ENCODE measurements around the gene SNX14.

The SNX14 gene

DNA sequence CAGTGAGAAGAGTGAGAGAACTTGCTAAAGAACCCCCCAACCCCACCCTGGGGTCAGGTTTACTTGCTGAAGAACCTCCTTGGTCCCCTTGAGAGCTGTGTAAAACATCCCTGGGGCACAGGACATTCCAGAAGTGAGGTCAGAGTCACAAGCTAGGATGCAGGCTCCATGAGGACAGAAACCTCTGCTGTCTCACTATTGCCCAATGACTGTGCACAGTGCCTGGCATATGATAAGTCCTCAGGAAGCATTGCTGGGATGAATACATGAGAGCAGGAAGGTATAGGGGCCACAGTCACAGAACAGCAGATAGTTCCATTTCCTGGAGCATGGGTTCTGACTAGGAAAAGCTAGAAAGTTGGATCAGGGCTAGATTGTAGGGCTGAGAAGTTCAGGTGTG is 125.3 kb downstream of the SNX14 start:
- TF ChIP-seq GATA3 (IDR thresholded peaks at IDR 0.05; ENCODE audit: low read depth, low read length) (no peak), GATA2 (IDR thresholded peaks at IDR 0.05; ENCODE audit: low read depth, low read length) (no peak)

DNA sequence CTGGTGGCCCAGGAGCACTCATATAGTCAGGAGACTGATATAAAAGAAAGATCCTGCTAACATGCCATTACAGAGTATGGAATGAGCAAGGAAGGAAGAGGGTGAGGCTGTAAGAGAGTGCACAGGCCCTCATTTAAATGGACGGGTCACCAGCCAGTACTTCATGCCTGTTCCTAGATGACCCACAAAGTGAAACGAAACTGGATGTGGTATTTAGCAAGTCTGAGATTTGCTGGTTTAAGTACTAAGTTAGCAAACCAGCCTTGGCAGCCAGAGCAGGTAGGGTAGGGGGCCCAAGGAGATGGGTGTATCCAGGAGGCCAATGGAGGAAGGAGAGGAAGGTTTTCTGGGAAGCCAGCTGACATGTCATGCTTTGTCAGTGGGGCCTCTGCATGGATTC is 127.9 kb downstream of the SNX14 start:
- TF ChIP-seq GATA3 (IDR thresholded peaks at IDR 0.05; ENCODE audit: low read depth, low read length), result no peak
- TF ChIP-seq GATA2 (IDR thresholded peaks at IDR 0.05; ENCODE audit: low read depth, low read length), result no peak

DNA sequence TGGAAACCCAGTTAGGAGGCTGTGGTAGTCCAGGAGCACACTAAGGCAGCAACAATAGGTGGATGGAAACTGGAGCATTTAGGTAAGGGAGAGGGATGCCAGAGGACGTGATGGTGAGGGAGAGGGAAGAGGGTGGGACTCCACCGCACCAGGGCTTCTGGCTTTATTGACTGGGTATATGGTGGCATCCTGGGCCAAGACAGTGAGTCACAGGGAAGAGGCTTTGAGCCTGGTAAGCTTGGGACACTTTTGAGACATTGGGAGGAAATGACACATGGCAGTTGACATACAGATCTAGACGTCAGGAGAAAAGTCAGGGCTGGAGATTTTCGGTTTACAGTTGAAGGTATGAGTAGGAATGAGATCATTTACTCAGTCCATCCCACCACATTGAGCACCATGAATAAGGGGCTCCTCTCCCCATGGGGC is 128.9 kb downstream of the SNX14 start:
- TF ChIP-seq GATA3 (IDR thresholded peaks at IDR 0.05; ENCODE audit: low read depth, low read length) (no peak), GATA2 (IDR thresholded peaks at IDR 0.05; ENCODE audit: low read depth, low read length) (no peak)

DNA sequence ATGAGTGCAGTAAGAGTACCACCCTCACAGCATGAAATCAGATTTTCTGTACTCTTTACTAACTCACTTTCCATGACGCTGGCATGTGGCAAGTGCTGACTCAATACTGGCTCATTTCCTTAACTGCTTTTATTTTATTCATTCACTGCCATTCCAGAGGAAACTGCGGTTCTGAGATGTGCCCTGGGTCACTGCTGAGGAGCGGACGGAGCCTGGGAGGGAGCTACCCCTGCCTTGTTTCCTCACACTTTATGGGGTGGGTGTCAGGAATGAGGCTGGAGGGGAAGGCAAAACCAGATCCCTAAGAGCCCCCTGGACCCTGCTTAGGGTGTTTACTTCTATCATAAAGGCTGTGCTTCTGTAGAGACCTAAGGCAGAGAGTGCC is 129.4 kb downstream of the SNX14 start:
- TF ChIP-seq GATA2 (IDR thresholded peaks at IDR 0.05; ENCODE audit: low read depth, low read length), result no peak
- TF ChIP-seq GATA3 (IDR thresholded peaks at IDR 0.05; ENCODE audit: low read depth, low read length), result no peak

DNA sequence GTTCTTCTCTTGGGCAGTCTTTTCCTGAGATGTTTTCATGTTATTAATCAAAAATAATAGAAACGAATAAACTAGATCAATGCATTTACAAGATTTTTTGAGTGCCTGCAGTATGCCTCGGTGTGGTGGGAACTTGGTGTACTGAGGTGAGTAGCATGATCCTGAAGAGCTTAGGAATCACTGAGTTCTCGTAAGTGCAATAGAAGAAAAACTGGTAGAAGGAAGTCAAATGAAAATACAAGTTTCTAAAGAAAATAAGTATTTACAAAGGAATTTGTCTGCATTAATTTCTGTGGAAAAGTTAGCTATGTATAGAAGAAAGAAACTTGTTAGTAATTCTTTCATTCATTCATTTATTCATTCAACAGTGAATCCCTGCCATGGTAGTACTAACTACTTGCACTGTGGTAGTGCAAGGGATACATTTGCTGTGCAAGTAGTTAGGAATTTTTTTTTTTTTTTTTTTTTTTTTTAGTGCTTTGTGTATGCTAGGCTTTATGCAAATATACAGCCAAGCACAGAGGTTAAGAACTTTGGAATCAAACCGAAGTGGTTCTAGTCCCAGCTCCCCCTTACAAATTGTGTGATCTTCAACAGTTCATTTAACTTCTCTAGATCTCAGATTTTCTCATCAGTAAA is 129.9 kb downstream of the SNX14 start:
- TF ChIP-seq GATA2 (IDR thresholded peaks at IDR 0.05; ENCODE audit: low read depth, low read length) (no peak), GATA3 (IDR thresholded peaks at IDR 0.05; ENCODE audit: low read depth, low read length) (no peak)

DNA sequence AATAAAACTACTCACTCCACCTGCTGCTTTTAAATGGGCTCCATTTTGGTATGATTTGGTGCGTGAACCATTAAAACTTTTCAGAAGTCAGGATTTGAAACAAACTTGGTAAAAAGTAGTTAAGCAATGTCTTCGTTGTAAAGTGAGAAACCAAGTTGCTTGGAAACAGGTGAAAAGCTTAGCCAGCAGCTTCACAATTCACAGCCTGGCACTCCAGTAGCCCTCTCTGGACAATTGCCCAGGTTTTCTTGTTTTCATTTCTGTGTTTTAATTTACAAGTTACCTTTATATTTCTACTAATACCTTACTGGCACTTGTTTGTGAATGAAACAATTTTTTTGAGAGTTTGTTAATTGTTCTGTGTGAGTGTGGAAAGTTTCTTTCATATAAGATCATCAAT is 131.0 kb downstream of the SNX14 start:
- TF ChIP-seq GATA2 (IDR thresholded peaks at IDR 0.05; ENCODE audit: low read depth, low read length) (no peak), GATA3 (IDR thresholded peaks at IDR 0.05; ENCODE audit: low read depth, low read length) (no peak)

DNA sequence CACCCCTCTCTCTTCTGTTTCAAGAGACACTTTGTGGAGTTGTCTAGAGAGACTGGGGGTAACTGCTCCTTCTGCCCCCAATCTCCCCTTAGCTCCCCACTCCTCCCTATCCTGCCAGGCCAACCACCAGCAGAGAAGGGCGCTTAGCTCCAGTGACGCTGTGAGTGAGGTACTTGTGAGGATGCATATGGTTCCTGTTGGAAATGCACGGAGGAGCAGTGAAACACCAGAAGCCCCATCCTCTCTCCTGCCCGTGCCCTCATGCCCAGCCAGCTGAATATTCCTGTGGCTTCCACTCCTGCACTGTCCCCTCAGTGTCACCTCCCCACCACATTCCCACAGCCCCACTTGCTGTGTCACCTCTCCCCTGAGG is 131.9 kb downstream of the SNX14 start:
- no peak for TF ChIP-seq GATA2 (IDR thresholded peaks at IDR 0.05; ENCODE audit: low read depth, low read length)
- no peak for TF ChIP-seq GATA3 (IDR thresholded peaks at IDR 0.05; ENCODE audit: low read depth, low read length)

DNA sequence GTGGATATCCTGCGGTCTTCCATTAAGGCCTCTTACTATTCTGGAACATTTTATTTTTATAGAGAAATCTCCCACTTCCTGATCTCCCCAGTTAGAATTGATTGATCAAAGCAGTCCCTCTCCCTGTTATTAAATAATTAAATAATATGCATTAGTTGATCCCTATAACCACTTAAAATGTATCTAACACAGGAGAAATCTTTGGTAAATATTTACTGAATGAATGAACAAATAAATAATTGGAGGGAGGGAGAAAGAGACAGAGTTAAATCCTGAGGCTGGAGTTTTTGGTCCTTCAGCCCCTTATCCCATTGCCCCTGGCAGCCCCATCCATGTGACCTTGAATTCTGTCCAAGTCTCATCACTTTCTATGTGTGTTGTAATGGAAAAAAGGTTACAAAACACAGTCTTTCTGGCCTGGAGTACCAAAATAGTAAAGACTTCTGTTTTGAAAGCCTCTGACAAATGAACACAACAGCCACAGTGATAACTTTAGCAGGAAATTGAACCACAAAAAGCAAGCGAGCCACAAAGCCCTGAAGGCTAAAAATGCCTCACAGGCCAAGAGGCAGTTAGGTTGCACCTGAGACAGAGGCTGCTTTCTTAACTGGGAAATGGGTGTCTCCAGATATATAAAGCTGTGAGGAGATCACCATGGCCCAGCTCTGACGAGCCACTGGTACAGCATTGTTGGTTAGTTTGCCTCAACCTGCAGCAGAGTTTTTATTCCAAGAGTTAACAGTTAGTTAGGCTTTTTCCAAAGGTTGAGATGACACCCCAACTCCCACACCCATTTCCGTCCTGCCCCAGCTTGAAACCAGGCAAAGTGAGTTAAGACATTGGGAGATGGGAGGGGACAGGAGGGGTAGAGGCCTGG is 132.5 kb downstream of the SNX14 start:
- no peak for TF ChIP-seq GATA3 (IDR thresholded peaks at IDR 0.05; ENCODE audit: low read depth, low read length)
- TF ChIP-seq GATA2 (IDR thresholded peaks at IDR 0.05; ENCODE audit: low read depth, low read length), result no peak

DNA sequence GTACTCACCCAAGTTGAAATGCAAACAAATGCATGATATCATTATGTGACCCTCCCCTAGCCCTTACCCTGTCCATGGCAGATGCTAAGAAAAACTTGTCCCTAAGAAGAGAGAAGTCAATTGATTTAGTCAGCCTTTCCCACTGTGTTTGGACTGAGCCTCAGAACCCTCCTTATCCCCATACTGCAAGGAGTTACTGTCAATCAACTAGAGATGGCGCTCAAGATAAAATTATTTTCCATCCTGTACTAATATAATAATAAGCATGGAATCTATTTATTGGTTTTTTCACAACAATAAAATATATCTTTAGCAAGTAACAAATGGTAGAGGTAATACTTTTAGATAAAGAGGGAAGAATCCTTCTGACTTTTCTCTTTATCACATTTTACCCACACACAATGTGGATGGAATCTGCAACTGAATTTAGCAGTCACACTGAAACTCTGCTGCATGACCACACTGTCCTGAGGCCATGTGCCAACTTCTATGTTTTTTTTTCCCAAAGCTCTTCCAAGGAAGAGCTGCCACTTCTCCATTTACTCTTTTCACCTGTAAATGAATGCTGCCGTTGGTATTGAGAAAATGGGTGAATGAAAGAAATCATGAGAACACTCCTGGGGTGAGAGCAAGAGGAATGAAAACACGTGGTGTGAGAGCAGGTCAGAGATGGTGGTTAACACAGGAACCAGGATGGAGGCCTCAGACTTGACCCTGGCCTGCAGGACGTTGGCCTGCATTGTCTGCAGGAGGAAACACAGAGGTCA is 133.3 kb downstream of the SNX14 start:
- no peak for TF ChIP-seq GATA3 (IDR thresholded peaks at IDR 0.05; ENCODE audit: low read depth, low read length)
- TF ChIP-seq GATA2 (IDR thresholded peaks at IDR 0.05; ENCODE audit: low read depth, low read length), result no peak

DNA sequence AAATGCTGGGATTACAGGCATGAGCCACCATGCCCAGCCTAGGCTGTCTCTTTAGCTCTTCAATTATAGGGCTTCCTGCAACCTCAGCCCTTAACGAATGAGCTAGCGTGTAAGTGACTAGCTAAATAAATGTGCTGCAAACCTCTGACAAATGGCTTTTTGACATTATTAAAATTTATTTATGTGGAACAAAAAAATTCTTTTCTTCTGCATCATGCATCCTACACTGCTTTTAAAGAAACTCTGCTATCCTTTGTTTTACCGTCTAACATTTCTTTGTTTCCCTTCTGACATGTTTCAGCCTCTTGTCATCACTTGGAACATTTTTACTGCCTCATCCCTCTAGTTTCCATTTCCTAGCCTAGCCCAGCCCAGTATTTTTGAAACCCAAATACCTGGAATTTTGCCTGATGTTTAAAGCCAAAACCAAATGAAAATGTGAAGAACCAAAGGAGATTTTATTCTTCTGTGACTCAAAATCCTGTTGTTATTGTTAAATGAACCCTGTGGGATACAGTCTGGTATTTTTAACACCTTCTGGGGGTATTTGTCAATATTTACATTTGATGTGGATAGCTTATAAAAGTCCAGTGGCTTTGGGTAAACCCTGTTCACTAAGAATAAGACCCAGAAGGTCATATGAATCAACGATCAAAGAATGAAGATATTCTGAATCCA is 134.3 kb downstream of the SNX14 start:
- TF ChIP-seq GATA2 (IDR thresholded peaks at IDR 0.05; ENCODE audit: low read depth, low read length) (no peak), GATA3 (IDR thresholded peaks at IDR 0.05; ENCODE audit: low read depth, low read length) (no peak)

DNA sequence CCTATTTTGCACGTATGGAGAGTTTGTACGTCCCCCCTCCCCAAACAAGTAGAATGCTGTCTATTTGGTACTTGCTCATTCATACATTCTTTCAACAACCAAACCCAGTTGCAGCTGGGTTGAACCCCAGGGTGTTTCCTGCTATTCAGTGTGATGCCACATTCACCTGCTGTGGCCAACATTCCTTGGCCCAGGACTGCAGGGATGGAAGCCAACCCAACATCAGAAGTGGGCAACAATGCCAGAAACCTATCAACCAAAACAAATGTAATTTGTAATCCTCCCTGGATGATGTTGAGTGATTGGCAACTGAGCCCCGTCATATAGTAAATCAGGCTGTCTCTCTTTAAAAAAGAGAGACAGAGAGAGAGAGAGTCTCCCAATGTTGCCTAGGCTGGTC is 134.9 kb downstream of the SNX14 start:
- TF ChIP-seq GATA3 (IDR thresholded peaks at IDR 0.05; ENCODE audit: low read depth, low read length) (no peak), GATA2 (IDR thresholded peaks at IDR 0.05; ENCODE audit: low read depth, low read length) (no peak)

DNA sequence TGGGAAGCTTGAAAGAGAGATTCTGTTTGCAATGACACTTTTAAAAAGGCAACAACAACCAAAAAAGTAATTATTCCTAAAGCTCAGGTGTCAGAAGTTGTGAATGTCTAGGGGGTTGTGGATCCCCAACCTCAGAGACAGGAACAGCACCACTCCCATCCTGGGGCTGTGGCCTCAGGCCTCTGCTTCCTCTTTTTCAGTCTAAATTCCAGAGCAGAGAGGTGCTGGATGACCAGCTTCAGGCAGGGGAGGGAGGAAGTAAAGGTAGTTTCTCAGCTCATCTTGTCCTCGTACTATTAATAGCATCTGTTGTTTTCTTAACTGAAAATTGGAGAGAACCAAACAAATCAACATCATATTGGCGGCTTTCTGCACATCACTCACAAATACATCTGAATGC is 135.5 kb downstream of the SNX14 start:
- TF ChIP-seq GATA3 (IDR thresholded peaks at IDR 0.05; ENCODE audit: low read depth, low read length) (no peak), GATA2 (IDR thresholded peaks at IDR 0.05; ENCODE audit: low read depth, low read length) (no peak)

DNA sequence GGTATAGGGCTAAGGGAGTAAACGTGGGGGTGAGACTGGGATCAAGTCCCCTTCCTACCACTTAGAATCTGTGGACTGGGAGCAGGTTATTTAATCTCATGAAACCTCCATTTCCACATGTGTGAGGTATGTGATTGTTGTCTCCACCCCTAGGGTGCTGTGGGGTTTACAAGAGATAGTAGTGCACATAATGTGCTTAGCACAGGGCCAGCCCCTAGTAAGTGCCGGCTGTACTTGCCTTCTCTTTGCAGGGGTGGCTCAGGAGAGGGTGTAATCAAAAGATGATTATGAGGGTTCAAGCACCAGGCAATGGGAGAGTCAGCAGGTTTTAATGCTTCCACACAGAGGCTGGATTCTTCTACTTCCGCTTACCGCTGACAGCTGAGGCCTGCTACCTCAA is 136.9 kb downstream of the SNX14 start:
- TF ChIP-seq GATA3 (IDR thresholded peaks at IDR 0.05; ENCODE audit: low read depth, low read length) (no peak), GATA2 (IDR thresholded peaks at IDR 0.05; ENCODE audit: low read depth, low read length) (no peak)

Data from SH-SY5Y (cell line).